A549 (cell line): Measurements from ENCODE around the gene WHRN.

ENCODE experiments used
- CHD2 ChIP-seq: fragments of 150-350 bp; IDR thresholded peaks from 2 replicates; pipeline ENCODE4 v1.6.1; 2014; ENCODE audit warnings: low read length; ENCODE audit not compliant: partially characterized antibody
- CTCF ChIP-seq: fragments of >200 bp; sonication (Bioruptor Twin); formaldehyde crosslinking; IDR thresholded peaks from 3 replicates; pipeline ENCODE4 v1.5.1; 2016
- REST ChIP-seq: fragments of 200-600 bp; sonication (generic); IDR thresholded peaks from 2 replicates; pipeline ENCODE4 v1.6.1; 2016; ENCODE audit warnings: antibody characterized with exemption, mild to moderate bottlenecking, moderate library complexity

- TF ChIP-seq REST: no peak
- no peak for TF ChIP-seq CHD2
- TF ChIP-seq CTCF: no peak
Observed at GRCh38 chr9:114400772-114401171, 104.5 kb downstream of the WHRN start.
